Aortic smooth muscle cell (primary cell): ENCODE results near the gene FOLR2. TPM values are rescaled to one million over a fixed set of nuclear protein-coding genes. Genes with fewer than 3 reads are reported as not detected.

Source experiments
- total RNA-seq: library from RNA; depleted of rRNA; stranded (reverse); fragments of >200 nt; gene quantifications from 2 replicates; pipeline ENCODE4 v1.2.3, GENCODE V29; 2014

FOLR2 gene
- not detected in 2 replicates for total RNA-seq

GRCh38 chr11:72216638-72217037 lies at the start of gene FOLR2:
Gene FOLR2, plus strand, starts transcription at chr11:72216794. Its CDS starts 1,791 bp downstream, at chr11:72218585.

GRCh38 chr11:72191961-72192381 lies 24.6 kb upstream of the FOLR2 start, which contains the start of gene FOLR1:
Gene FOLR1, plus strand, starts transcription at chr11:72192140. Its CDS starts 34 bp downstream, at chr11:72192174.

GRCh38 chr11:72224564-72225410 lies 8.2 kb downstream of the FOLR2 start, which contains the start of gene INPPL1:
Gene INPPL1, plus strand, starts transcription at chr11:72224767. Its CDS starts 218 bp downstream, at chr11:72224985.

GRCh38 chr11:72244060-72244360 lies 27.4 kb downstream of the FOLR2 start, which contains the start of gene PHOX2A:
Gene PHOX2A, minus strand, starts transcription at chr11:72244176. Its CDS starts 172 bp downstream, at chr11:72244004.

Other genes with a start within 250 kb of the FOLR2 start
- 1.6 and 2.2 TPM in 2 replicates for gene IL18BP, start 217.9 kb upstream of the FOLR2 start, total RNA-seq
- gene NUMA1, start 136.3 kb upstream of the FOLR2 start, total RNA-seq = 110 and 132 TPM in 2 replicates
- gene LRRC51, start 135.9 kb upstream of the FOLR2 start, total RNA-seq = 7.7 and 9.0 TPM in 2 replicates
- 68.2 and 81.2 TPM in 2 replicates for gene LAMTOR1, start 113.5 kb upstream of the FOLR2 start, total RNA-seq
- gene TOMT, start 110.9 kb upstream of the FOLR2 start, total RNA-seq = not detected in 2 replicates
- gene ANAPC15, start 104.1 kb upstream of the FOLR2 start, total RNA-seq = 40.7 and 47.6 TPM in 2 replicates
- gene FOLR3, start 81.1 kb upstream of the FOLR2 start, total RNA-seq = 0.13 and 0.50 TPM in 2 replicates
- gene FOLR1, start 24.7 kb upstream of the FOLR2 start, total RNA-seq = not detected in 2 replicates
- 40.1 and 41.6 TPM in 2 replicates for gene INPPL1, start 8.0 kb downstream of the FOLR2 start, total RNA-seq
- gene PHOX2A, start 27.4 kb downstream of the FOLR2 start, total RNA-seq = not detected in 2 replicates
- gene CLPB, start 217.7 kb downstream of the FOLR2 start, total RNA-seq = 21.7 and 26.4 TPM in 2 replicates